HG03175 (cell line): ENCODE results near the gene TMED7.

Experiments used
- ATAC-seq: cut with Tn5 transposase; IDR thresholded peaks from one replicate; pipeline ENCODE4 v1.9.1; 2021; ENCODE audit warnings: mild to moderate bottlenecking, moderate library complexity; ENCODE audit not compliant: unreplicated experiment

The TMED7 gene

DNA sequence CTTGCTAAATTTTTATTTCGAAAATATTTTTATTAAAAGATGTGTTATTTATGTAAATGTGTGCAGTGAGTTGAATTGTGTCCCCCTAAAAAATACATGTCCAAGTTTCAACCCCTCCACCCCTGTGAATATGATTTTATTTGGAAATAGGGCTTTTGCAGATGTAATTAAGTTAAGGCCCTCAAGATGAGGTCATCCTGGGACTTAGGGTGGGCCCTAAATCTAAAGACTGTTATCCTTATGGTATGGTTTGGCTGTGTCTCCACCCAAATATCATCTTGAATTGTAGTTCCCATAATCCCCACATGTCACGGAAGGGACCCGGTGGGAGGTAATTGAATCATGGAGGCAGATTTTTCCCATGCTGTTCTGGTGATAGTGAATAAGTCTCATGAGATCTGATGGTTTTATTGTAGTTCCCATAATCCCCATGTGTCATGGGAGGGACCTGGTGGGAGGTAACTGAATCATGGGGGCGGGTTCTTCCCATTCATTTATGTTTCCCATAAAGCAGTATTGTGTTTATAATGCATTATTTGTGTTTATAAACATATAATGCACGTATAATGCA lies 1.5 kb upstream of the TMED7 start:
- ATAC-seq: no peak

DNA sequence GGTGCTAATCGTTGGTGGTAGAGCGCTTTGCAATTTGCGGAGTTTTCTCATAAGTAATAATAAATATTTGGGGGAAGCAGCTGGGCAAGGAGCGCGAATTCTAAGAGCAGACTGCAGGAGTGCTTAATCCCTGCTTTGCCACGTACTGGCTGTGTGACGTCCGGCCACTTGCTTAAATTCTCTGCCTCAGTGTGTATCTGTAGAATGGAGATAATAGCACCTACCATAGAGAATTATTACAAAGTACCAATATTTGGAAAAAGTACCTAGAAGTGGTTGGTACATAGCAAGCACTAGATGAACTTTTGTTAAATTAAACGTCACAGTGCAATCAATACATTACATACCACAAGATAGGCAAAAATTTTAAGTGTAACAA lies 598 bp upstream of the TMED7 start:
- peak; percentile 21 for ATAC-seq

DNA sequence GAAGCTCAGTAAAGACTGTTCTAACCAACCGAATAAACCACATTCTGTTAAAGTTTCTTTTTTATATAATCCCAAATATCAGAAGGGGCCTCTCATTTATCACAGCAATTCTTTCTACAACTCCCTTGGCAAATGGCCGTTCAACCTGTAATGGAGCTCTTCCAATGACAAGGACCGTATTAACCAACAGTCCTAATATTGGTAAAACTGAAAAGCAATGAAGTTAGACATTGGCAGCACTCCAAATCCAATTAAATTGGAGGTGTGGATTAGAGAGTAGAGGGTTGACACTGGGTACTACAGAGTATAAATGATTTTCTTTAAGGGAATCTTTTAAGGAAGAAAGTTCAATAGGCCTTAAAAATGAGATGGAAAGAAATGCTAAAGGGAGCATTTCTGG lies 842 bp downstream of the TMED7 start:
- no peak for ATAC-seq

DNA sequence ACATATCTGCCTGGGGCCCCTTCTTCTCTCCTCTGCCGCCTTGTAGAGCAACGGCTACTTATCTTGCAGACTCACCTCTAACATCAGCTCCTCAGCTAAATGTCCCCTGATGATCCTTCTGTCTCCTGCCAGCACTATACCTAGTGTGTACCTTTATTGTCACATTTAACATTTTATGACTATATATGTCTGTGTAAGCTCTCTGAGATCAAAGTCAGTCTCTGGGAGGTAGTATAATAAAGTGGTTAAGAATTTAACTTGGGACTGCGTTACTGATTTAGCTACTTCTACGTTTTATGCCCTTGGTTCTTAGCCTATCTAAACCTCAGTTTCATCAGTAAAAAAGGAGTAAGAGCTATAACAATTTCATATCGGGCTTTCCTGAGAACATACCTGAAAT lies 2.2 kb downstream of the TMED7 start:
- no peak for ATAC-seq

DNA sequence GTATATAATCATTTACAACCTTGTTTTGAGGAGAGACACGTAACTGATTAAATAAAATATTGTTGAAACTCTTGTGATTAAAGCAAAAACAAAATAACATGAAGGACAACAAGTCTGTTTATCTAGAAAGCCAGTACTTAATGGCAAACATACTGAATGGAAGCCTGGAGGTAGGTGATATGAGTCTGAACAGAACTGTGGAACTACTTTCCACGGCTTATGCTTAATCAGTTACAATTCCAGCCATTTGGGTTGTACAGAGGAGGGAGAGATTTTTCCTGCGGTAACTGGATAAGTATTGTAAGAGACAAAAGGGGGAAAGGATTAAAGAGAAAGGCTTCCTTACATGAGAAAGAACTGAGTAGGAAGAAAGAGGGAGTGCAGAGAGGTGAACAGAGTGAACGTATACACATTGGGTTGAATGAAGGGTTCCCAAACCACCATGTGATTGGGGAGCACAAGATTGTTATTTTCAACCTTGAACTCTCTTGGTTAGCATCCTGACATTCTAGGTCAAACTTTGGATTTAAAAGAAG lies 4.4 kb downstream of the TMED7 start:
- ATAC-seq: no peak

DNA sequence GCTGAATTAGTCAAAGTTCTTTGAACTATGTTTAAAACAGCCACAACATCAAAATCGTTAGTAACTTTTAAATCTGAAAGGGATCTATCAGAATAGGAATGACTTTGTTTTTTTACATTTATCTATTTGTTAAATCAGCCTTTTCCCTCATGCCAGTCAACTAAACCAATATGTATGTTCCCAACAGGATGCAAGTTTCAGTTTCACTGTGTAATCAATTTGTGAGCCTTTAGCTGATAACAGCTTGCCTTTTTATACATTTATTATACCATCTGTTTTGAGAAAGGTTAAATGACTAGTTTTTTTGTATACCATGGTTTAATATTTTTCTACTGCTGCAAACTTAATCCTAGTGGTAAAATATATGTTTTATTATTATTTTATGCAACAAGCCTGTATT lies 8.9 kb downstream of the TMED7 start:
- ATAC-seq: no peak

DNA sequence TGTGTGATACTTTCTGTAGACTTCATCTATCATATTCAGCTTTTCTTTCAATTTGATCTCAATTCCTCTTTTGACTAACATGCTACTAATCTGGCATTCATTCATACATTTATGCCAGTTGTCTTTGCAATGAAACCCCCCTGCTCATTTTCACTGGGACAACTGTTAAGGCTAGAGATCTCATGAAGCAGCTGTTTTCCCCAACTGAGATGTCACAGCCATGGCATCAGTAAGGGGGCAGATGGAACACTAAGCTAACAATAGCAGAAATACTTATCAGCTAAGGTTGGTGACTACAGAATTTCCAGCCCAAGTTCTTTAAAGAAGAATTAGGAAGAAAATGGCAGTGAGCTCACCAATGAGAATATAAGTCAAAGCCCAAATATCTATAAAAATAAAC lies 9.4 kb downstream of the TMED7 start:
- ATAC-seq: no peak

DNA sequence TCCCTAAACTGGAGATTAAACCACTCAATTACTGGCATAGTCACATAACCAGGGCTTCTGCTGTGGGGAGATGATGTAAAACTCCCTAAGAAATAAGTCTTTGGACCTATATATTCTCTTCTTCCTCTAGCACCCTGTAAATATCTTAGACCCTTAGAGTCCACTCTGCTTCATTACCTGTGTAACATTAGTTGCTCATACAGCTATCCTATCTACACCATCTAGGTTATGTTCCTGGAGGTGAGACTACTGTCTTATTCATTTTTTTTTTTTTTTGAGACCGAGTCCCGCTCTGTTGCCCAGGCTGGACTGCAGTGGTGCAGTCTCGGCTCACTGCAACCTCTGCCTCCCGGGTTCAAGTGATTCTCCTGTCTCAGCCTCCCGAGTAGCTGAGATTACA lies 14.0 kb downstream of the TMED7 start:
- no peak for ATAC-seq

DNA sequence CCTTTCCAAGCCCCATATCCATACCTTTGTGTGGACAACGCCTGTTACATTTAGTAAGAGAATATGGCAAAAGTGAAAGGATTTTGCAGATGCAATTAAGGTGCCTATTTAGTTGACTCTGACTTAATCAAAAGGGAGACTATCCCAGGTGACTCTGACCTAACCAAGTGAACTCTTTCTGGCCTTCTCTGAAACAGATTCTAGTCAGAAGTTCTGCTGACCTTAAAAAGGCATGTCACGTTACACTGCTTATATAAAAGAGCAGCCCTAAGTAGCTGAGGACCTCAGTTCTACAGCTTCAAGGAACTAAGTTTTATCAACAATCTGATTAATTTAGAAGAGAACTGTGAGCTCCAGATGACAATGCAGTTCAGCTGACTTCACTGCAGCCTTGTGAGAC lies 17.9 kb downstream of the TMED7 start:
- ATAC-seq: no peak

DNA sequence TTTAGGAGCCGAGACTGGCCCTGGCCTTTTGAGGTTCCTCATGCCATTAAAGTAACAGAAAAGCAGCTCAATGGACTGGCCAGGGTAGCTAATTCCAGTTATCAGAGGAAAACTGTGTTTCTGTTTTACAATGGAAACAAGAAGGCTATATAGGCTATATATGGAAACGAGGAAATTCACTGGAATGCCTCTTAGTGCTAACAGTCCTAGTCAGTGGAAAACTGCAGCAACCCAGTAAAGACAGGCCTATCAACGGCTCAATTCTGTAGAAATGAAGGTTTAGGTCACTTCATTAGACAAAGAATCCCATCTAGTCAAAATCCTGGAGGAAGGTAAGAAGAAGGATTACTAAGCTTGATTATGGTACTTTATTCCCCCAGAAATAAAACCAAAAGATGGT lies 20.4 kb downstream of the TMED7 start:
- ATAC-seq: no peak

DNA sequence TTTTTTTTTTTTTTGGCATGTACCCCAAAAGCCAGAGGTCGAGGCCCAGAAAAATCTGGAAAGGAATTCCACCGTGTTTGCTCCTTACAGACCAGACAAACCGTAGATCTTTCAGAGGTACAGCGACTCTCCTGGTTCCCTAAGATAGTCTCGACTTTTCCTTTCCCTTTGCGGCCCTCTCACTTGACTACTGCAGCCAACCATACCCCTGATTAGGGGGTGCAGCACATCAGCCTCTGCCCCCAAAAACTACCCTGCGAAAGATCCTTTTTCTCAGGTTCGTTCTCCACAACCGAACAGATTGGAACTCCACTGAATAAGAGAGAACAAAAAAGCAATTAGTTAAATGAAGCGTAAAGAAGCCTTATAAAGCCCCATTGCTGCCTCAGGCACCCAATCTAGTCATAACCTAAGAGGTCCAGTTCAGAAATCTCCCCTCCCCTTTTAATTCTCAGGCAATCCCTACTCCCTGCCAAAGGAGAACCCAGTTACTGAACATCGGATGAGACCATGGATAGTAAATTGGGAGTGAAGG lies 23.2 kb downstream of the TMED7 start:
- ATAC-seq: peak; percentile 10

DNA sequence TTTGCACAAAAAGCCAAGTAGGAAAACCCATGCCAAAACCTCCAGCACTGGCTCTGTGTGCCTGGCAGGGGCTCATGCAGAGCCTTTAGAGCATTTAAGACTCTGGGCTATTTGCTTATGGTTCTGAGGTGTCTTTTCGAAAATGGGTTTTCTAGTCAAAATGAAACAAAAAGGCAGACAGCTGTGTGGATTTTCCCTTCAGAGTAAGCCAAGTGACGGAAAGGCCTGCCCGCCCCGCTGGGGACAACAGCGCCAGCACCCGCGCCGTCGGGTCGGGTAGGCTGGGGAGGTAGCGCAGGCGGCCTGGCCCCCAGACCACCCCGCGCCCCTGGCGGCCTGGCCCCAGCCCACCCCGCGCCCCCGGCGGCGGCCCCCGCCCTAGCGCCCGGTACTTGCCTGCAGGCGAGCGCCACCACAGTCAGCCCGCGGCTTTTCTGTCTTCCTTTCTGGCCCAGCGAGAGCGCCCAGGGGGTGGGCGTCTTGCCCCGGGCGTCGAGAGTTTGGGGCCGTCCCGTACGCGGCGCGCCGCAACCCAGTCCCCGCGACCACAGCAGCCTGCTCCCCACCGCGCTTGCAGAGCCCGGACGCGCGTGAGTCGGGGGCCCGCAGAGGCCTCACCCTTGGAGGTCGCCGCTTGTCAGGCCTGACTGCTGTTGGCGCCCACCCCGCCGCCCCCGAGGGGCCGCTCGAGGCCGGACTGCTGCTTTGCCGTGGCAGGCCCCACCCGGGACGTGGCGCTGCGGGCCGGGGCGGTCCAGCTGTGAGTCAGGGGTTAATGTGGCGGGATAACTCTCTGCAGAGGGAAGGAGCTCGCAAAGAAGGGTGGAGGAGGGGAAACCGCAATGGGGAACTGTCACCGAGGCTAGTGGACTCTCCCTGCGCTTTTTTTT lies 23.9 kb downstream of the TMED7 start, which contains the start of gene TICAM2:
Gene TICAM2, minus strand, starts transcription at position 779 of the 890 bp plus-strand sequence. CDS start 21,223 bp downstream, outside the sequence.
- ATAC-seq: peak; percentile 78

DNA sequence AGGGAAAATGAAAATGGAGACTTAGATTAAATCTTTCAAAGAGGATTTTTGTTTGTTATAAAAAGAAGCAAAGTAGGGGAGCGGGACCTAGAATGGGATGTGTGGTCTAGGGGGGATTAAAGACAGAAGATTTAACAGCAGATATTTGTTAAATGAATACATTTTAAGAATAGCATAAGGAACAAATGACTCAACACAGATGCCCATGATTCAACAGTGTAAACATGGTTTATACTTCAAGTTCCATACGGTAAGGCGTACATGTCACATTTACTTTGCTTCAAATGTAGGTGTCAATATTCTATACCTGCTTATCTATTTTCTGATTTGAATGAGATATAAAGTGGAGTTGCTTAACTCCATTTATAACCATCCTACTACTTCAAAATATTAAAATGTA lies 25.1 kb downstream of the TMED7 start:
- ATAC-seq: no peak

DNA sequence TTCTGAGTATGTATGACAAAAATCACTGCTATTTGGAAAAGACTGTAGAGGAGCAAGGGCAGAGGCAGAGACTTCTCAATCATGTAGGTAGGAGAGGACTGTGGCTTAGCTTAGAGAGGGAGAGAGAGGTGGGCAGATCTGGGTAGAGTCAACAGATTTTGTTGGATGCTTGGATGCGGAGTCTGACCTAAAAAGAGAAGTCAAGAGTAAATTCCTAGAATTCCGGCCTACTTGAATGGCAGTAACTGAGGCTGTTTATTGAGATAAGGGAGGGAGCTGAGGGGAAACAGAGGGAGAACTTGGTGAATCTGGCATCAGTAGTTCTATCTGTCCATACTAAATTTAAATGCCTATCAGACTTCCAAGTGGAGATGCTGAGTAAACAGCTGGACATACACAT lies 25.9 kb downstream of the TMED7 start:
- no peak for ATAC-seq

DNA sequence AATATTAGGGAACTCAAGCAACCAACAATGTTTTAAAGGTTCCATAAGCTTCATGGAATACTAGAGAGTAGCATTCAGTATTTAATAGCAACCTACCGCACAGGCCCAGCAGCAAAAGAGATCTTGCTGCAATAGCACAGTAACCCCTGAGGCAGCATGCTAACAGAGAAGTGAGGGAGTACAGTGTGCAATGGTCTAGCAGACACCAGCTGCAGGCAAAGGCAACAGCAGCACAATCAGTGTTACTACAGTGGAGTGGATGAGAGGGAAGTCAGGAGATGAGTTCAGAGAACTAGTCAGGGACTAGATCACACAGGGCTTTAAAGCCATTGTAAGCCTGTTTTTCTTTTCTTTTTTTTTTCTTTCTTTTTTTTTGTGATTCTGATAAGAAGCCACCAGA lies 26.3 kb downstream of the TMED7 start:
- ATAC-seq: peak; percentile 33

DNA sequence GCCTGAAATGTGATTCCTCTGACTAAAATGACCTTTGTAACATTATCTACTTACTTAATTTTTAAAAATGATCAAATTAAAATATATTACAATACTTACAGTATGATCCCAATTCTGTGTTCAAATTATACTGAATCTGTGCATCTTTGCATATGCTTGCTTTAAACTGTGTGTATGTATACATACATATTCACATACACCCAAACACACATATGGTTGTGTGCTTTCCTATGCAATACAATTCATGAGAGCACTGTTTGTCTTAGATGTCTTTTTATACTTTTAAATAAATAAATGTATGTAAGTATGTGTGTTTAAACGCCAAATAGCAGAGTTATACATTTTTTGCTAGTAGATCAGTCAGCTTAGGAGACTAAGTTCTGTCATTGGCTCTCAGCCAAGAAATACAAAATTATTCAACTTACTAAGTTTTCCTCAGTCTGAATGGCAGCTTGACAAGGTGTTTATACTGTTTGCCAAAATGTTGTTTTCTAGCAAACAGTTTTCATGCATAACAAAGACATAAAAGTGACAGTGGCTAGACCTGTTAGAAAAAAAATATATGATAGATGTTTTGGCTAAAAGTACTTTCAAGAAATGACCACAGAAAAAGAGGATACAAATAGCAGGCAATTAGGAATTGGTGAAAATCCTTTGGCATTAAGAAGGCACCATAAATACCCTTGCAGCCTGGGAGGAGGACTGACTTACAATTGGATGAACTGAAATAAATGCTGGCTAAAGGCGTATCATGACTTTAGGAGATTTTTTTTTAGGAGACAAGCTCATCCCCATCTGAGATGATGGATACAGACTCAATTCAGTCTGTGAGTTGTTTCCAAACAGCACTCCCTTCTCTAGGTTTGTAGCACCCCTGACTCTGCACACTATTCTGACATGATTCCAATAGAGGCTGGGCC lies 31.4 kb downstream of the TMED7 start:
- no peak for ATAC-seq

DNA sequence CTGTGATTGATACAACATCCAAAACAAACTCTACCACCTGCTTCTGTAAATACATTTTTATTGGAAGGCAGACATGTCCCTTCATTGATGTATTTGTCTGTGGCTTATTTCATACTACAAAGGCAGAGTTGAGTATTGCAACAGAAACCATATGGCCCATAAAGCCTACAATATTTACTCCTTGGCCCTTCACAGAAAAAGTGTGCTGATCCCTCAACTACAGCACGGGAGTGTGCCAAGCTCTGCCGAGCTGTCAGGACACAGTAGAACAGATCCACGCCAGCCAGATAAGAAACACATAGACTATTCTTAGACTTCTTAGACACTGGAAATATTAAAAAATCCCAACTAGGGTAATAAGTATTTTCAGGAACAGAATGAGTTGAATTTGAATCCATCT lies 36.8 kb downstream of the TMED7 start:
- no peak for ATAC-seq

DNA sequence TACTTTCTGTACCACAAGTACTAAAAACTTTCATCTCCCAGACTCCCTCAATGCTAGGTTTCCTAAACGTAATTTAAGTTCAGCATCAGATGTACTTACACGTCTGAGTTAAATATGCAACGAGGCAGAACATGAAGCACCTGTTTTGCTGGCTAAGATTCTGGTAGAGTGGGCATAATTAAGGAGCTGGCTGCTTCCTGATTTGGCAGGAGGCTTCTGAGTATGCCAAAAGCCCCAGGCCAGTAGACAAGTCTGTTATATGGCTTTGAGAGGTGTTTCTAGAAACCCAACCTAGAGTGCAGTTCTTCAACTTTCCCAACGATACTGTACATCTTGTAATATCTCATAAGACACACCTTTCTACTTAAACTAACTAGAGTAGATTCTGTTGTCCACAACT lies 37.2 kb downstream of the TMED7 start:
- ATAC-seq: no peak

DNA sequence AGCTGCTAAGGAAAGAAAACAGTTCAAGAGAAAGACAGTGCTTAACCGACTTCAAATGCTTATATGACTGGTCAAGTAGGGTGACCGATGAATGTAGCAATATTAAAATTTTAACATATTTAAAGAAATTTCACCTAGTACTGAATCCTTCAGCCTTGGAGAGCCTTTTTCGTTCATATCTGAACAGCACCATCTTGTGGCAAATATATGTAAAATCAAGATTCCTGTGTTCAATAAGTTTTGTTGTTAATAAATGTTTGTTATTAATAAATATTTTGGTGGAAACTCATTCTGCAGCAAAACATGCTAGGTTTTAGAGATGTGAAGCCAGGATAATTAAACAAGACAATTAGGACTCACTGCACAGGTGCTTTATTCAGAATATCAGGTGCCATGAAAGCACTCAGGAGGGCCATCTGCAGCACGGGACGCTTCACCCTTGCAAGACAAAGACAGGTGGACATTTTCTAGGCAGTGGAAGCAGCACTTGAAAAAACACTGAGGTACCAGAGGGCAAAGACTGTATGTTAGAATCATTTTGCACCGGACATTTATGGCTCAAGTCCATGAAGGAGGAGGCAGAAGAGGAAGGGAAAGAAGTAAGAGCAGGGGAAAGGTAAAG lies 39.2 kb downstream of the TMED7 start:
- ATAC-seq: peak; percentile 61

DNA sequence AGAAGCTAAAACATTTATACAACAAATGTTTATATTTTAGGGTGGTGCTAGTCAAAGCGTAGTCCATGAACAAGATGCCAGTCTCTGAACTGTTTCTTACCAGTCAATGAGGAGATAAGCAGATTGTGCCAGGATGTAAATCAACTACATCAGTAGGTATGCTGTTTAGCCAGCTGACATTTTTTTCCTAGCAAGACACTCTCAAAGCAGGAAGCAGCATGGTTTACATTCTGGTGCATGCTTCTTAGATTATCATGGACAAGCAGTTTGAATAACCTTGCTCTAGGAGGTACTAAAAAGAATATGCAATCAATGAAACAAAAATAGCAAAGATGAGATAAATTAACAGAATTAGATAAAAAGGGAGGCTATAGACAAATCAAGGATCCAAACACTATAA lies 40.6 kb downstream of the TMED7 start:
- ATAC-seq: no peak

DNA sequence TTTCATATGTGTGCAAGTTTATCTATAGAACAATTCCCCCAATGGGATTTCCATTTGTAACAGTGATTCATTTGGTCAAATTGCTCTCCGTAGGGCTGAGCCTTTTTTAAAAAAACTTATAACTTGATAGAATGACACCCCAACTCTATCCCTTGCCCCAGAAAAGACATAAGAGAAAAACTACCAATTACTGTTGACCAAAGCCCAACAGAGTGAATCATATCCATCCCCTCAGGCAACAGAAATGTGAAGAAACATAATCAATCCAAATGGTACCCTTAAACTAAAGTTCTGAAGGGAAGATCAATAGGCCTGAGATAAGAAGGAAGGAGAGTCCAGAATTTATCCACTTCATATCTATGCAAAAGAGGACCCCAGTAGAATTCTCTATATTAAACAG lies 41.3 kb downstream of the TMED7 start:
- ATAC-seq: no peak
